Calu3 (cell line): ENCODE results near the gene OR4A15. TPM values are rescaled to one million over a fixed set of nuclear protein-coding genes. Genes with fewer than 3 reads are reported as not detected.

Experiments used
- BruUV-seq: library from RNA; stranded (reverse); fragments of 400-500 nt; replicated peaks from 2 replicates; lab custom pipeline; 2021; lab: Mats Ljungman, UMichigan
- CTCF ChIA-PET: fragments of 300-600 bp; sonication (Branson Sonifier 250); formaldehyde crosslinking; loops from one replicate; lab custom pipeline; 2022; ENCODE audit warnings: antibody characterized with exemption; lab: Charles Lee
- DNase-seq: peaks from one replicate; pipeline ENCODE4 v3.0.0; 2022
- H3K27ac Mint-ChIP-seq: one replicate; pipeline ENCODE4 v1.8.0; 2022; ENCODE audit warnings: mixed read lengths; ENCODE audit not compliant: unreplicated experiment
- H3K27me3 Mint-ChIP-seq: one replicate; pipeline ENCODE4 v1.8.0; 2022; ENCODE audit warnings: mixed read lengths; ENCODE audit not compliant: unreplicated experiment
- H3K36me3 Mint-ChIP-seq: one replicate; pipeline ENCODE4 v1.8.0; 2022; ENCODE audit warnings: mild to moderate bottlenecking, moderate library complexity, mixed read lengths; ENCODE audit not compliant: insufficient read depth, unreplicated experiment
- H3K4me1 Mint-ChIP-seq: one replicate; pipeline ENCODE4 v1.8.0; 2022; ENCODE audit warnings: mild to moderate bottlenecking, low read depth, mixed read lengths; ENCODE audit not compliant: unreplicated experiment
- H3K4me3 Mint-ChIP-seq: one replicate; pipeline ENCODE4 v1.8.0; 2022; ENCODE audit warnings: mild to moderate bottlenecking, low read depth, moderate library complexity, mixed read lengths; ENCODE audit not compliant: unreplicated experiment
- H3K9me3 Mint-ChIP-seq: one replicate; pipeline ENCODE4 v1.8.0; 2022; ENCODE audit warnings: low read depth, mixed read lengths; ENCODE audit not compliant: unreplicated experiment
- CTCF ChIP-seq: fragments of 200-600 bp; IDR thresholded peaks from one replicate; pipeline ENCODE4 v1.8.0; 2022; ENCODE audit warnings: antibody characterized with exemption; ENCODE audit not compliant: unreplicated experiment
- intact Hi-C: fragments of 100-400 bp; cut with micrococcal nuclease; formaldehyde crosslinking; loops from one replicate; pipeline ENCODE4 v1.10.0; 2022; ENCODE audit not compliant: unreplicated experiment
- total RNA-seq: library from RNA; stranded (reverse); gene quantifications from 2 replicates; pipeline ENCODE4 v1.2.3, GENCODE V29; 2022

The OR4A15 gene
- total RNA-seq, 1 experiment from 2014 or later: not detected

- no peak overlapping the region for H3K4me3 Mint-ChIP-seq
- CTCF ChIA-PET: no interaction called here
- no peaks in the 10 kb centered on the region for H3K36me3 Mint-ChIP-seq
- intact Hi-C loops: no loop called here
- no peak for TF ChIP-seq CTCF
- no peaks in the 10 kb centered on the region for H3K4me1 Mint-ChIP-seq
- no peak for DNase-seq
- H3K27ac Mint-ChIP-seq: no peak overlapping the region
- BruUV-seq: no TSS peak
- H3K9me3 Mint-ChIP-seq: peaks cover 14% of the 10 kb centered on the region
- H3K27me3 Mint-ChIP-seq: no peaks in the 10 kb centered on the region
Measured at GRCh38 chr11:55349032-55349431, 18.7 kb upstream of the OR4A15 start.

GRCh38 chr11:55357560-55358184, 10.1 kb upstream of the OR4A15 start:
- CTCF ChIA-PET: no interaction called here
- intact Hi-C loops: no loop called here
- TF ChIP-seq CTCF: no peak
- BruUV-seq: no TSS peak
- H3K27me3 Mint-ChIP-seq: no peaks in the 10 kb centered on the region
- DNase-seq: no peak
- peaks cover 29% of the 10 kb centered on the region for H3K9me3 Mint-ChIP-seq
- no peaks in the 10 kb centered on the region for H3K36me3 Mint-ChIP-seq
- no peak overlapping the region for H3K27ac Mint-ChIP-seq
- no peak overlapping the region for H3K4me3 Mint-ChIP-seq
- no peaks in the 10 kb centered on the region for H3K4me1 Mint-ChIP-seq

- intact Hi-C loops: no loop called here
- no peak for DNase-seq
- no peaks in the 10 kb centered on the region for H3K27me3 Mint-ChIP-seq
- TF ChIP-seq CTCF: no peak
- H3K36me3 Mint-ChIP-seq: no peaks in the 10 kb centered on the region
- H3K4me1 Mint-ChIP-seq: no peaks in the 10 kb centered on the region
- CTCF ChIA-PET: no interaction called here
- no TSS peak for BruUV-seq
- H3K9me3 Mint-ChIP-seq: peaks cover 19% of the 10 kb centered on the region
- no peak overlapping the region for H3K27ac Mint-ChIP-seq
- H3K4me3 Mint-ChIP-seq: no peak overlapping the region
Measured at GRCh38 chr11:55401011-55401410, 33.2 kb downstream of the OR4A15 start.

Other genes with a start within 250 kb of the OR4A15 start
- gene TRIM48, start 105.8 kb upstream of the OR4A15 start, total RNA-seq: not detected in 2 replicates
- gene OR4A16, start 24.8 kb upstream of the OR4A15 start, total RNA-seq: not detected in 2 replicates
- not detected in 2 replicates for gene OR4C15, start 186.5 kb downstream of the OR4A15 start, total RNA-seq
- not detected in 2 replicates for gene OR4C16, start 204.2 kb downstream of the OR4A15 start, total RNA-seq
- not detected in 2 replicates for gene OR4C11, start 239.7 kb downstream of the OR4A15 start, total RNA-seq